HUDEP-2 (cell line): ENCODE data around the gene ETV3.
"Not testable (repeated sequence)": the region's sequence is repeated elsewhere in the genome, so short reads cannot be mapped to it uniquely, and the experiment has no call there.

ENCODE experiments used
- DNase-seq, 76 experiments: peaks; one replicate each; lab custom pipeline; 2025; ENCODE audit not compliant: unreplicated experiment in 76 of 76; lab: John Stamatoyannopoulos, UW

ETV3 gene

GRCh38 chr1:157114183-157115121, 23.7 kb downstream of the ETV3 start:
- no peak for DNase-seq

GRCh38 chr1:157113631-157114030, 24.6 kb downstream of the ETV3 start:
- DNase-seq: no peak

GRCh38 chr1:157113106-157113505, 25.1 kb downstream of the ETV3 start:
- DNase-seq: no peak

GRCh38 chr1:157112186-157112867, 25.9 kb downstream of the ETV3 start:
- no peak for DNase-seq

GRCh38 chr1:157111396-157112165, 26.6 kb downstream of the ETV3 start:
- DNase-seq: no peak

- DNase-seq: no peak
Measured at GRCh38 chr1:157110686-157111085, 27.5 kb downstream of the ETV3 start.

GRCh38 chr1:157110003-157110402, 28.2 kb downstream of the ETV3 start:
- DNase-seq: no peak

- DNase-seq: no peak
Measured at GRCh38 chr1:157108448-157108847, 29.7 kb downstream of the ETV3 start.

GRCh38 chr1:157107702-157108101, 30.5 kb downstream of the ETV3 start:
- DNase-seq: no peak

GRCh38 chr1:157106813-157107189, 31.4 kb downstream of the ETV3 start:
- no peak for DNase-seq

- DNase-seq: no peak
Measured at GRCh38 chr1:157105988-157106812, 32.0 kb downstream of the ETV3 start.

- no peak for DNase-seq
Measured at GRCh38 chr1:157105298-157105987, 32.8 kb downstream of the ETV3 start.

- DNase-seq: no peak
Measured at GRCh38 chr1:157104598-157105293, 33.4 kb downstream of the ETV3 start.

- no peak for DNase-seq
Measured at GRCh38 chr1:157103268-157103667, 34.9 kb downstream of the ETV3 start.

GRCh38 chr1:157101149-157101548, 37.0 kb downstream of the ETV3 start:
- DNase-seq: no peak

GRCh38 chr1:157099633-157100009, 38.6 kb downstream of the ETV3 start, which contains the start of gene ETV3L:
ETV3L (minus strand) TSS chr1:157099808; CDS start chr1:157099523, 285 bp downstream.
- DNase-seq: no peak

GRCh38 chr1:157098987-157099632, 39.1 kb downstream of the ETV3 start:
- DNase-seq: not testable (repeated sequence)

- no peak for DNase-seq
Measured at GRCh38 chr1:157098519-157098918, 39.7 kb downstream of the ETV3 start.

- no peak for DNase-seq
Measured at GRCh38 chr1:157097692-157098091, 40.5 kb downstream of the ETV3 start.
